H1 (cell line): Measurements from ENCODE around the gene SLC37A1. TPM values are rescaled to one million over a fixed set of nuclear protein-coding genes. Genes with fewer than 3 reads are reported as not detected.

Experiments used
- ATF3 ChIP-seq: IDR thresholded peaks from 2 replicates; pipeline ENCODE4 v1.6.1; 2011; ENCODE audit warnings: low read depth, mild to moderate bottlenecking, low read length; ENCODE audit not compliant: insufficient read depth
- CBX8 ChIP-seq: fragments of 300-800, 300-1000 bp; sonication (generic); IDR thresholded peaks from 2 replicates; pipeline ENCODE4 v1.7.1; 2016; ENCODE audit warnings: low read depth, low read length, borderline replicate concordance
- CHD2 ChIP-seq: IDR thresholded peaks from 2 replicates; pipeline ENCODE4 v1.6.1; 2012; ENCODE audit warnings: low read length, improper control_type of control experiment
- PHF8 ChIP-seq: fragments of 200-600 bp; sonication (generic); conservative IDR thresholded peaks from 2 replicates; pipeline ENCODE4 v1.7.1; 2012; ENCODE audit warnings: low read depth, mild to moderate bottlenecking, inconsistent platforms, low read length, moderate library complexity
- SP4 ChIP-seq: IDR thresholded peaks from 2 replicates; pipeline ENCODE4 v1.6.1; 2012; ENCODE audit warnings: low read length, inconsistent platforms
- polyA plus RNA-seq, 7 experiments: library from polyadenylated mRNA; depleted of rRNA in 3 of 7; stranded (reverse) in 5 of 7; unstranded in 2 of 7; fragments of >200 nt in 5 of 7; fragments of 200-250 nt in 2 of 7; gene quantifications; 1 replicate in 5 of 7; 2 replicates in 1 of 7; 4 replicates in 1 of 7; pipeline versions ENCODE4 v1.2.1 to v1.2.3, GENCODE V29; 2011 to 2013; ENCODE audit warnings: missing spikeins in 2 of 7, mixed read lengths in 2 of 7
- total RNA-seq: library from RNA; stranded (reverse); fragmentation: NEBNext Ultra II Directional; extraction: Animal tissue kit (Norgen Biotek cat#: 25700); gene quantifications from 2 replicates; pipeline ENCODE4 v1.2.1, GENCODE V29; 2021

SLC37A1 gene
- total and polyA plus RNA-seq, 2 of the 8 experiments (the other 6 are each of a cell fraction or from before 2014, with no cell fraction given), result 15.6 to 30.9 TPM

GRCh38 chr21:42616446-42616845 lies 102.8 kb downstream of the SLC37A1 start (continued):
- TF ChIP-seq CHD2 (no peak), ATF3 (no peak), CBX8 (no peak), SP4 (no peak), PHF8 (no peak)
